NCI-H748 (cell line): ENCODE measurements around the gene ZFP36L2.

Experiments
- DNase-seq: peaks from one replicate; lab custom pipeline; 2025; ENCODE audit not compliant: unreplicated experiment; lab: John Stamatoyannopoulos, UW

ZFP36L2 gene

DNA sequence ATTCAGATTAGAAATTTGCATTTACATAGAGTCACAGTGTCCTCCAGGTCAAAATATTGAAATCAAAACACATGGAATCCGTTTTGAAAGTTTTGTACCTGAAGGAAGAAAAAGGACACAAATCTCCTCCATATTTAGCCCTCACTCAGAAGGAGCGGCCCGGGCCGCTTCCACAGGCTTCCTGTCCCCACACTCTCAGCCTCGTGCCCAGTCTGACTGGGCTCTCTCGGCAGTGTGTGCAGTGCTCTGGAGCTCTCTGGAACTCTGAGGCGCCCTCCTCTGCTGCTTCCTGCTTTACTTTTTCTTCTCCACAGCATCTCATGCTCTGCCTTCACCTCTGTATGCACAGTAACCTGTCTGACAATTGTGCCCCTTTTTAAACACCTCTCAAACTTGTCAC, 22.2 kb upstream of the ZFP36L2 start:
- DNase-seq, result no peak

DNA sequence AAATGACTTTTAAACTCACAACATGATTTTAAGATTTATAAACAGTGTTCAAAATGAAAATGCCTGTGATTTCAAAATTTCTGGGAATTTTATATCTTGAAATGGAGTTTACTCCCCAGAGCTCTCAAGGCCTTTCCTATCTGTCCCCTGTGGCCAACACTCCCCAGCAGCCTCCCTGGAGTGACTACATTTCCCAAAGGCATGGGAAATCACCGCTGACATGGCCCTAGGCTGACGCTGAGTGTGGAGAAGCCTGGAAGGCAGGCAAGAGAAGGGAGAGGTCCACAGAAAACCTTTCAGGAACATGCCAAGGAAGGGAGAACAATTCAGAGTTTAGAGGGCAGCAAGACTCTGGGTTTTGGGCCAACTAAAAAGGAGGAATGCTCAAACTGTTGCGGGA, 20.2 kb upstream of the ZFP36L2 start:
- no peak for DNase-seq

DNA sequence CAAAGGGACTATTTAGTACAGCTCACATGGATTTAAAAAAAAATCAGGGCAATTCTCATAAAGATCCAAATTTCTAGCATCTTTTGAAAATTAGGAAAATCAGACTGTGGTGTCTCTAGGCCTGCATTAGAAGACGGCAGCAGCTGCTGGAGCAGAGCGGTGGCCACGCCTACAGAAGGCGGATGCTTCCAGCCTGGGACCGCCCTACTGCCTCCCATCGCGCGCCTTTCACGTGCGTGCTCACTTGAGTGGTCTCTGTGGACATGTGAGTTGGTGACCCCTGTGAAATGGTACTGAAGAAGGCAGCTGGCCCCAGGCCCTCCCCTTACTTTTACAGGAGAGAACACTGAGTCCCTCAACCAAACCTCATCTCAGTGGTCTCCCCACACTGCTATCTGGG, 15.2 kb upstream of the ZFP36L2 start:
- DNase-seq, result no peak

DNA sequence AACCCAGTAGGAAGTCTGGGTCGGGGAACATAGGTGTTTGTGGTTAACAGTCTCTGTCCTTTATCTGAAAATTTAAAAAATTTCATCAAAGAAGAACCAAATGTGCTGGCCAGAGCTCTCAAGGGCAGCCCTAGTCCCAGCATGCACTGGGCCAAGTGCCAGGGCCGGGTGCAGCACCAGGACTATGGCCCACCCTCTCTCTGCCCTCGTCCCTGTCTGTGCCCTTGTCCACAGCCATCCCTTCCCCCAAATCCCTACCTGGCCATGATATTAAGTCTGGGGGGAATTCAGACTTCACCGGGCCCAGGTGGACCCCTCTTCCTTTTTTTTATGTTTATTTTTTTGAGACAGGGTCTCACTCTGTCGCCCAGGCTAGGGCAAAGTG, 14.4 kb upstream of the ZFP36L2 start:
- no peak for DNase-seq

DNA sequence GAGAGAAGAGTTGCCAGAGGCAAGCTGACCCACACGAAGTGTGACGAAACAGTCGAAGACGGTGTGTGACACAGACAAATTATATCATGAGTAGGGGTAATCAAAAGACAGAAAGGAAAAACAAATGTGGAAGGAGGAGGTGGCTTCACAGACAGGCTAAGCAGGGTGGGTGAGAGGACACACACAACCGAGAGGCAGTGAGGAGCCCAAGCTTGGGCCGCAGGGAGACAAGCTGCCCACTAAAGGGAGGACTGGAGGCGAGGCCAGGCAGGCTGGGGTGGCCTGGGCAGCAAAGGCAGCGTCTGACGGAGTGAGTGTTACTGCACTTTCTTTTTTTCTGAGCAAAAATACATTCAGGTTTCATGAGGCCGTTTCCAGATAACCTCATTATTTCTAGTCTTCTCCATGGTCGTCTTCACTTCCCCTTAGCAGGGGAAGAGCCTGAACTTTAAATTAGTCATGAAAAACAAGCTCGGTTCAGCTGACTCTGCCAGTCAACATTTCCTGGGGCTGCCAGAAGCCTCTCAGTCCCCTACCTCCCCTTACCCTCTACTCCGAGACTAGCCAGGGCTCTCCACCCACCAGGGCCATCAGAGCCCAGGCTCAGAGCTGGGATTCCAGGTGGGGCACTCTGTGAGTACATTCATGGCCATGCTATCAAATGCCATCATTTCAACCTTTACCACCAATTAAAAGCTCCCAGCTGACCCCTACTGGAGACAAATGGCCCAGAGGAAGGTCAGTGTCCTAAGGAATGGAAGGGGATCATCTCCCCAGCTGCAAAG, 13.8 kb upstream of the ZFP36L2 start:
- DNase-seq, result no peak

DNA sequence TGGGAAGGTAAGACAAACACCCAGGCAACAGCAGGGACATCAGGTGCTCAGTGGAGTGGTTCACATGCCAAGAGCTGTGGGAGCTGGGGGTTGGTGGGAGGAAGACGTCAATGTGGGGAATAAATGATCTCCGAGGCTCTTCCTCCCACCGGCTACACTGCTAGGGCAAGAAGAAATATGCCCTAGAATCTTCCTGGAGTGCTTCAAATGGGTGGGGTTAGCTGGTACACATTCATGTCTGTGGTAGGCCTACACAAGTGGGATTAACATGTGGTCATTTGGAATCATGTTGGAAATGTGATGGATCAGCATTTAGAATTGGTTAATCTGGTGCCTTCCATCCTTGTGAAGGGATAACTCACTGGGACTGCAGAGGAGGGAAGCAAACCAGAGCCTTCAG, 12.4 kb upstream of the ZFP36L2 start:
- no peak for DNase-seq

DNA sequence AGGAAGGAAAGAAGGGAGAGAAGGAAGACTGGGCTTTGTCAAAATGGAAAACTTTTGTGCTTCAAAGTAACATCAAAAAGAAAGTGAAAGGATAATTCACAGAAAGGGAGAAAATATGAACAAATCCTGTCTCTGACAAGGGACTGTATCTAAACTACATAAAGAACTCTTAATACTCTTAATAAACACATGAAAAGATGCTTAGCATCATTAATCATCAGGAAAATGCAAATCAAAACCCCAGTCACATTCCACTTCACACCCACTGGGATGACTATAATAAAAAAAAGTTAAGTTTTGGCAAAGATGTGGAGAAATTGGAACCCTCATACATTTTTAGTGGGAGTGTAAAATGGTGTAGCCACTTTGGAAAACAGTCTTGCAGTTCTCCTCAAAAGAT, 11.8 kb upstream of the ZFP36L2 start:
- no peak for DNase-seq

DNA sequence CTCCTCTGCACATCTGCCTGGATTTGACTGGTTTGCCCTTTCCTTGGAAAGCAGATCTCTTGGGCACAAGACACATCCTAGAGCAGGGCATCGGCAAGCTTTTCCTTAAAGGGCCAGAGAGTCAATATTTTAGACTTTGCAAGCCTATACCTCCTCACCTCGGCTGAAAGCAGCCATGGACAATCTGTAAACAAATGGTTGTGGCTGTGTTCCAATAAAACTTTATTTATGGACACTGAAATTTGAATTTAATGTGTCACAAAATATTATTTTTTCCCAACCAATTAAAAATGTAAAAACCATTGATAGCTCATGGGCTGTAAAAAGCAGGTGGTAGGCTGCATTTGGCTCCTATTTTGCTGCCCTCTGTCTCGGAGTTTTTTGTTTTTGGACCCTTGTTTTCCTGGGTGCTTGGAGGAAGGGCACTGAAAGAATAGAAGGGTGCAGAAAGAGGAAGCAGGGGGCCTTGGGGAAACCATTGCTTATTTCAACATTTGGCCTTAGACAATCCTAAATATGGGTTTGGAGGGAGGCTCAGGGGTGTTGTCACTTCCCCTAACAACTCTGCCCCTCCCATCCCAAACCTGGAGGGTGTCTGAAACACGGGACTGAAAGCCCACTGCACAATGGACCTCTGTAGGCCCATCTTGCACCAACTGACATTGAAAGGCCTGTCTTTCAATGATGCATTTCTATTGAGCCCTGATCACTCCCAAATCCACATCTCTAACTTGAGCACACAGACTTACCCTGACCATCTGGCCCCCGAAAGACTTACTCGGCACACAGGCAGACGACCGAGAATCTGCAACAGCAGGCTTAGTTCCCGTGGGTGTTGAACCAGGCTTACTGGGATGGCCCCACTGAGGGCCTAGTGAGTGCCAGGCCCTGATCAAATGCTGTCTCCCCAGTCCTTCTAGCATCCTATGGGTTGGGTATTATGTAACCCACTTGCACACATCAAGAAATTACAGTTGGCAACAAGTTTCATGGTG, 7.1 kb upstream of the ZFP36L2 start:
- no peak for DNase-seq

DNA sequence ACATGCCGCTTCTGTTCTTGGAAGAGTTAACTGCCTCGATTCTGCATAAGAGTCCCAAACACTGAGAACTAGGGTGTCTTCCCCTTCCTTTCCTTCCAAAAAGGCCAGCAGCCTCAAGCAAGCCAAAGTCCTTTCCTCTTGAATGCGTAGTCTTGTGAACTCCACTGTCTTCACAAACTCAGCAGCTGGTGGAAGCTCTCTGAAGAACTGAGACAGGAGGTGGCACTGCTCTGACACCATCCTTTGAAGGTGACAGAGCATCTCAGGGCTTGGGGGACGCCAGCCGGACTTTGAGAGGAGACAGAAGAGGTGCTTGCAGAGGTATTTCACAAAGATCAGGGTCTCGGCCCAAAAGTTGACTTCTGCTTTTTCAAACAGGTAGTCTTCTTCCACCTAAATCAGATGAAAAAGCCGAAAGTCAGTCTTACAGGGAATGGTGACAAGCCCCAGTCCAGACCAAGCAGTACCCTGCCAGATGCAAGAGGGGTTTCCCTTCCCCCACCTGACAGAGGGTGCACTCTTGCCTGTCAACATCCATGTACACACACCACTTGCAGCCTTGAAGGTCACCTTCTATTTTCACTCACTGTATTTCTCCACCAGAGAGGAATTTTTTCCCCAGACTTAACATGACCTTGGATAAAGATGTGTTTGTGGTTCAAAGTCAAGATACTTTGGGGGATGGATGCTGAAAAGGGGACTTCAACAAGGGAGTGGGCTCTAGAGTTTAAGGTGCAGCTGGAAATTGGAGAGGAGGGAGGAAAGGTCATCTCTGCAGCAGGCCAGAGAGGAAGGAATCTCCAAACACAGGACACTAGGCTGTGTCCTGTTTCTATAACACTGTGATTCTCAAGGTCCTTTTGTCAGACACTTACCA, 4.8 kb upstream of the ZFP36L2 start:
- no peak for DNase-seq

DNA sequence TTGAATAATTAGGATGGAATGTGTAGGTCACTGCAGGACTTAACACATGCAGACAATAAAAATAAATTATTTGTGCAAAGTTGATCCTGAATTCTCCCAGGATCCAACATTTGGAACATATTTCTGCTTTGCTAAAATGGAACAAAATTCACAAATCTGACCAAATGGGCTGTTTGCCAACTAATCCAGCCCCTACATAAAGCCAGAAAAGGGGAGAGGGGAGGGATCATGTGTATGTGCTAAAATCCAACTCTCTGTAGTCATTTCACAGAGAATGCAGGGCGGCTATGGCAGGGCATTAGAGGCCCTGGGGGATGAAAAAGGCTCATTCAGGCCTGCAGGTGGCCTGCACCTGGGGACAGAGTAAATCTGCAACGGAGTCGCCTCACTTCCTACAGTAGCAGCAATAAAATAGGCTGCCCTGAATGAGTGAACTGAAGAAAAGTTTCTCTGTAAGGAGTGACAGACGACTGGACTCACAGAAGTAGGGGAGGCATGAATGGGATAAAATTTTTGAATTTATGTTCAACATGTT, 4.0 kb upstream of the ZFP36L2 start:
- DNase-seq, result no peak

DNA sequence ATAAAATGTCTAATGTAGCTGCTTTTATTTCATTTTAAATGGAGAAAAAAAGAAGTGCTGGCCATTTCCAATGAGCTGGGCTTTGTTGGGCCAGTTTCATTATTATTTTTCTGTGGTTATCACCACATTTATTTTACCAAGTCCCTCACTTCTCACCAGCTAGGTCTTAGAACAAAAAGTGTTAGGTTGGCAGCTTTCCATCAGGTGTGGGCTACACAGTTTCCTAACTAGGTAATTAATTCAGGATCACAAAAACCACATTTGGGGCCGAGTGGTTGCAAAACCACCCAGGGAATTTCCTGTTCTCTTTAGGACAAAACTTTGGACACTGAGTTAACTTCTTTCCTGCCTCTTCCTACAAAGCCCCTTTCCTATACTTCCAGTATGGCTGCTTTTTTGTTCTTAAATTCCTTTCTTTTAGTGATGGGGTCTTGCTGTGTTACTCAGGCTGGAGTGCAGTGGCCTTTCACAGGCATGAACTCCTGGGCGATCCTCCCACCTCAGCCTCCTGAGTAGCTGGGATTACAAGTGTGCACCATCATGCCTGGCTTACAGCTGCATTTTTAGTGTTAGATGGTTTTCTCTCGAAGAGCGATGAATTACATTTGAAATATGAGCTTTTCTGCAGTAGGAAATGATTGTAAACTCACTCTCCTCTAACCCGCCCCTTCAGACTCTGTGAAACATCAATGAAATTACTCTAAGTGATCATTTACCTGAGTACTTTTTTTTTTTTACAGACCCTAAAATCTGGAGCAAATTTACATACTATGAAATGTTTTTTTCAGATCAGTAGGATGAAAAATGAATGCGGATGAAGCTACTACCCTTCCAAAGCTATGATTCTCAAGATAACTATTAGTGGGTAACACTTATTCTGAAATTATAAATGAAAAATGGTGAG, 2.6 kb upstream of the ZFP36L2 start:
- DNase-seq, result no peak

DNA sequence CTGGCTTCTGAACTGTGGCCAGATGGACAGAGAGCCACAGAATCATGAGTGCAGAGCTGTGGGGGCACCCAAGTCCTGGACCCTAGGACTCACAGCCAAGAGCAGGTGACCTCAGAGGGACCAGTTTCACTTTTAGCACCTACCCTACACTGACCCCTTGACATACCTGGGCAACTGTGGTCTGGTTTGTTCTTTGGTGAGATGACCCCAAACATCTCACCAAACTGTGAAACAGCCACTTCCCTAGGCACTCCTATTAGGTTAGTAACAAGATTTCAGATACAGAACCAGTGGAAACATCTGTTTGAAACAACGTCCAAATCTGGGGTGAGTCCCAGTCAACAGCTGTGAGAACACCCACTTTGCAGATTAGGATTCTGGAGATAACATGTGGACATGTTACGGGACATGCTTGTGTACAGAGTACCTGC, 1.9 kb upstream of the ZFP36L2 start:
- no peak for DNase-seq

DNA sequence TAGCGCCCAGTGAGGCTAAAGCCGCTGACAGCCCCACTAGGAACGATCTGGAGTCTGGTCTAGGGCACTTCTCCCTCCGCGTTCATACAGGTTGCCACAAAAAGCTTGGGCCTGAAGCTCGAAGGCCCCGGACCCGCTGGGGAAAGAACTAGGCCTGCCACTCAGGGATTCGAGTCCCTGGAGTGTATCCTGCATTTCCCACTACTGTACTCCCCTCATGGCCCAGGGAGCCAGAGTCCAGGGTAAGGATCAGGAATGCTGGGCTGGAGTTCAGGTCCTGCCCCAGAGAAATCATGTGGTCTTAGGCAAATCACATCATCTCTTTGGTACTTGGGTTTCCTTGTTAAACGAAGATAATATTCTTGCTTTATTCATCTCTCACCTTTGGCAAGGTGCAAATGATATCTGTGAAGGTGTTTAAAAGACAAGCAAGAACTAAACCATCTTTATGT, 1.4 kb upstream of the ZFP36L2 start:
- DNase-seq, result no peak

DNA sequence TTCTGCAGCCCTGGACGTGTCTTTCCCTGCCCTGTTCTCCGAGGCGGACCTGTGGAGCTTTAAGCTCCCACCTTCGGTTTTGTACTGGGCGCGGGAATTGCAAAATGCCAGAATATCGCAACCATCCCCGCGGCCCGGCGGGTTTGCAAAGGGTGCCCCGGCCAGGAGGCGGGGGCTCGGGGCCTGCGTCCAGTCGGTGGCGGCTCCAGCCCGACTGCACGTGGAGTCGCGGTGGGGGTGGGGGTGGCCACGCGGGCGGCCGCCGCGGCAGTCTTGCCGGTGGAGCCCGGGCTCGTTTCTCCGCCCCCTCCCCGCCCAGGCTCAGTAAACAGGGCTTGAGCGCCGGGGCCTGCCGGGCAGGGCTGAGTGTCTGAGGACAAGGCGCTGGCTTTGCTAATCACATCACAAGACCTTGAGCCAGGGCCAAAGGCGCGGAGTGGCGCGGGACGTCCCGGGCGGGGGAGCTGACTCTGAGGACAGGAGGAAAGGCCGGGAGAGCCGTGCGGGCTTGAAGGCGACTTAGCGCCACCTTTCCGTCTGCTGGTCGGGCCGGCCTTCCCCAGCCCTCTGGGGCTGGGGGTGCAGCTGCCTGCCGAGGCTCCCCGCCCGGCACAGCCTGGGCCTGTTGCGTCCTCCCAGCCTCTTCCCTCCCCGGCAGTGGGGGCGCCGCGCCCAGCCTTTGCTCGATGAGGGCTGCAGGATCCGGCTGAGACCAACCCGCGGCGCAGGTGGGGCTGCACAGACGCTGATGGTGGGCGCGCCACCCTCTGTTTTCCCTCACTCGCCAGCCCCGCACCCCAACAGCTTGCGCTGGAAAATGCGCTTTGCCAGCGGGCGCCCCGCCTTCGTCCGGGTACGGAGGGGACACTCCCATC, 786 bp upstream of the ZFP36L2 start:
- peak; percentile 78 for DNase-seq

DNA sequence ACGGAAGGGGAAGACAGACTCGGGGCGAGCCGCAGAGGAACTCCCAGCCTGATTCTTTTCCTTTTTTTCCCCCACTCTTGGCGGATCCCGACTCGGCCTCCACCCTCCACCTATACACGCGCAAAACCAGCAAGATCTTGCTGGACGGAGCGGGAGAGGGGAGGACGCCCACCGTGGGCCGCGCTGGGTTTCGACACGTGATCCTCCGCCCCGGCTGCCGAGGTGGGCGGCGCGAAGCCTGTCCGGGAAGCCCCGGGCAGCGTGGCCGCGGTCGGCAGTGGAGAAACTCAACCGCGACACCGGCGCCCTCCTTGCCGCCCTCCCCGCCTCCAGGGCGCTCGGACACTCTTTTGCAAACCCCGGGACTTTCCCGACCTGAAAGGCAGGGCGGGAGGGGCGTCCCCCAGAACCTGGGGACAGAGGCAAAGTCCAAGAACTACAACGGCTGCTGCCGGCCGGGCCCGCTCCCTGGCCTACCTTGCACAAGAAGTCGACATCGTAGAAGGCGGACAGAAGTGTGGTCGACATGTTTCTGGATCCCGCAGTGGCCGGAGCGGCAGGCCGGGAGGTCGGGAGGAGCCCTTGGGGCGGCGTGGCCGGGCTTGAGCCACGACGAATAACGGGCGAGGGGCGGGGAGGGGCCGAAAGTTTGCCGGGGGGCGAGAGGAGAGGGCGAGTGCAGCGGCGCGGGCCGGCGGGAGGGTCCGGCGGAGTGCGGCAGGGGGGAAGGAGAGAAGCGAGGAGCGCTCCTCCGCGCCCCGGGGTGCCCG, 433 bp downstream of the ZFP36L2 start:
- DNase-seq, result peak; percentile 62

DNA sequence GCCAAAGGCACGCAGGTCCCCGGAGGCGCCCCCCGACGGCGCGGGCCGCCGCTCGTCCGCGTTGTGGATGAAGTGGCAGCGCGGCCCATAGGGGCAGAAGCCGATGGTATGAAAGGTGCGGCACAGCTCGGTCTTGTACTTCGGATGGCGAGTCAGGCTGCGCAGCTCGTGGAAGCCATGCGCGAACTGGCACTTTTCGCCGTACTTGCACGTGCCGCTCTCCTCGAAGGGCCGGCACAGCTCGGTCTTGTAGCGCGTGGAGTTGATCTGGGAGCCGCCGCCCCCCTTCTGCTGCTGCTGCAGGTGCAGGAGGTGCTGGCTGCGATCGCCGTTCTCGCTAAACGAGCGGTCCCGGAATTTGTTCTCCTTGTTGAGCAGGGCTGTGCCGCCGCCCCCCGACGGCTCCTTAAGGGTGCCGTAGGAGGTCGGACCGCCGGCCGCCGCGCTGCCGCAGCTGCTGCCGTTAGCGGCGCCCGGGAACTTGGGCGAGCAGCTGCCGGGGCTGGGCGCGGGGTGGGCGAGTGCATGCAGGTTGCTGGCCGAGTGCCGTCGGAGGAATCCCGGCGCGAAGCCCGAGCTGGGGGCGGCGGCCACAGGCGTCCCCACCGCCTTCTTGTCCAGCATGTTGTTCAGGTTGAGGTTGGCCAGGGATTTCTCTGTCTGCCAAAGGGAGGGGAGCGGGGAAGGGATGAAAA, 1.2 kb downstream of the ZFP36L2 start:
- peak; percentile 62 for DNase-seq

DNA sequence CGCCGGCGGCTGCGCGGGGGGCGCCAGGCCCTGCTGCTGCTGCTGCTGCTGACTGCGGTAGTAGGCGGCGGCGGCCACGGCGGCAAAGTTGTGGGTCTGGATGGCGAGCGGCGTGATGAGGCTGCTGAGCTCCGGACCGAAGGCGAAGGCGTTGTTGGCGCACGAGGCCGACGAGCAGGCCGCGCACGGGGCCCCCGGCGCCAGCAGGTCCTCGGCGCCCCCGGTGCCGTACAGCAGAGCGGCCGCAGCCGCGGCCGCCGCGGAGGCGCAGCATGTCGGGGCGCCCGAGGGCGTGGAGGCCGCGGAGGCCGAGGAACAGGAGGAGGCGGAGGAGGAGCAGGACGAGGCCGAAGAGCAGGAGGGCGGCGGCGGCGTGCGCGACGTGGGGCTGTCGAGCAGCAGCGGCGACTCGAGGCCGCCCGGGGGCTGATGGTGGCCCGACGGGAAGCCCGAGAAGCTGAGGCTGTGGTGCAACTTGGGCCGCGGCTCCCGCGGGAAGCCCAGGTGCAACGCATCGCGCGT, 1.8 kb downstream of the ZFP36L2 start:
- DNase-seq, result no peak
